ENCODE data around the gene TANGO6.

TANGO6 gene

DNA sequence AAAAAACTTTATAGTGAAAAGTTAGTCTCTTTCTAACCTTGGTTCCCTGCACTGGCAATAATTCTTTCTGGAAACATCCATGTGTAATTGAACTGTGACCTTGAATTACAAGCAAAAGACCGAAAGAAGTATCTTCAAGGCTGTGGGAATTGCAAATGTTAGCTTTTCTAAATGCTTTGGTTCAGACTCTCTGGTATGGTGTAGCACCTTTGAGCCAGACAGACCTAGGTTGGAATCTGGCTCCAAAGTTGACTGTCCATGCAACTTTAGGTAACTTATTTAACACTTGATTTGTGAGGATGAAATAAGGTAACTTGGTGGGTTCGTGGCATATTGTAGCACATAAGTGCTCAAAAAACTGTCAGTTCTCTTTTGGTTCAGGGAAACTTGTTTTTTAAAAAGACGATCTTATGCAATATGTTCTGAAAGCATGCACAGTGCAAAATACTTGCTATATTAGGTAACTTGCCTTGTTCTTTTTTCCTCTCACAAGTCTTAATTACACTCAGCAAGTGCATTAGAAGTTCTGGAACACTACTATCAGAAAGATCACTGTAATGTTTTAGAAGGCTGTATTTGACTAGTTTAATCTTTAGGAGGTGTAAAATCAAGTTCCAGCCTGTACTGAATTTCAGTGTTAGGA lies 46.3 kb downstream of the TANGO6 start:
- Histone ChIP-seq H3K9me3 (ENCODE audit: control insufficient read depth in 2 of 2, low read length in 2 of 2) (no peaks in the 10 kb centered on the region), H3K27ac (ENCODE audit: low read length) (no peak overlapping the region), H3K36me3 (ENCODE audit: control insufficient read depth in 2 of 2, insufficient read depth in 2 of 2, low read length in 2 of 2) (peaks cover 2 to 3% of the 10 kb centered on the region in 2 donors), H3K27me3 (ENCODE audit: control insufficient read depth in 1 of 2, insufficient read depth in 2 of 2, low read length in 2 of 2) (no peaks in the 10 kb centered on the region), H3K4me3 (ENCODE audit: low read length in 2 of 2) (no peak overlapping the region), H3K4me1 (ENCODE audit: control insufficient read depth, insufficient read depth, low read length) (no peaks in the 10 kb centered on the region), H3K9ac (ENCODE audit: low read length in 2 of 2) (no peak overlapping the region)

DNA sequence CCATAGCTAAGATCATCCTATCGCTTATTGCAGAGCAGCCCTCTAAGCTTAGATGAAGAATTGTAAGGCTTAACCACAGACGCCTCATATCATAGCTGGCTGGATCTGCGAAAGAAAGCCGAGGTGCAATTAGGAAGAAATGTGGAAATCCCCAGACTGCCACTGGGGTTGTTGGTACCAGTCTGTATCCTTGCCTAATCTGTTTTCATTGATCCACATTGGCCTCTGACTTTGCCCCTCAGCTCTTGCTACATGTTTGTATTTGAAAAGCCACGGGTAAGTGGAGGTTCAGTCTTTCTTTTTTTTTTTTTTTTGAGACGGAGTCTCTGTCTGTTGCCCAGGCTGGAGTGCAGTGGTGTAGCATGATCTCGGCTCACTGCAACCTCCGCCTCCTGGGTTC lies 48.9 kb downstream of the TANGO6 start:
- H3K4me3 ChIP-seq (ENCODE audit: low read length in 2 of 2), result no peak overlapping the region
- no peaks in the 10 kb centered on the region for H3K27me3 ChIP-seq (ENCODE audit: control insufficient read depth in 1 of 2, insufficient read depth in 2 of 2, low read length in 2 of 2)
- H3K36me3 ChIP-seq (ENCODE audit: control insufficient read depth in 2 of 2, insufficient read depth in 2 of 2, low read length in 2 of 2), result peaks cover 2 to 3% of the 10 kb centered on the region in 2 donors
- H3K27ac ChIP-seq (ENCODE audit: low read length), result no peak overlapping the region
- H3K9me3 ChIP-seq (ENCODE audit: control insufficient read depth in 2 of 2, low read length in 2 of 2), result no peaks in the 10 kb centered on the region
- no peaks in the 10 kb centered on the region for H3K4me1 ChIP-seq (ENCODE audit: control insufficient read depth, insufficient read depth, low read length)
- H3K9ac ChIP-seq (ENCODE audit: low read length in 2 of 2), result no peak overlapping the region

DNA sequence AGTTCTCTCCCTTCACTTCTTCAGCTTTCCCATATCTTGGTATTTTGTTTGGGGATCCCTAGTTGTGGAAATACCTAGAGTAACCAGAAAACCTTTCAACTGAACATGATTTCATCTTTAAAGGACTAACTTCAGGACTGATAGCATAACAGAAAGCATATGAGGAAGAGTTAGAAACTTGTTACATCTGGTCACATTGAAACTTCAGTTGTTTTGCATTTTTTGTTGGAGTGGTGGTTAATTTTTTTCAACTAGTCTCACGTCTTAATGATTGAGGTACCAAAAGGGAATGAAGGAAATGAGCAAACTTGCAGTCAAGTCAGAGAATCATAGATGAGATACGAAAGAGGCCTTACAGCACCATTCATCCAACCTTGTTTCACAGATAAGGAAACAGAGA lies 49.6 kb downstream of the TANGO6 start:
- Histone ChIP-seq H3K36me3 (ENCODE audit: control insufficient read depth in 2 of 2, insufficient read depth in 2 of 2, low read length in 2 of 2) (peaks cover 2 to 3% of the 10 kb centered on the region in 2 donors), H3K4me3 (ENCODE audit: low read length in 2 of 2) (no peak overlapping the region), H3K27ac (ENCODE audit: low read length) (no peak overlapping the region), H3K9me3 (ENCODE audit: control insufficient read depth in 2 of 2, low read length in 2 of 2) (no peaks in the 10 kb centered on the region), H3K27me3 (ENCODE audit: control insufficient read depth in 1 of 2, insufficient read depth in 2 of 2, low read length in 2 of 2) (no peaks in the 10 kb centered on the region), H3K9ac (ENCODE audit: low read length in 2 of 2) (no peak overlapping the region), H3K4me1 (ENCODE audit: control insufficient read depth, insufficient read depth, low read length) (no peaks in the 10 kb centered on the region)

DNA sequence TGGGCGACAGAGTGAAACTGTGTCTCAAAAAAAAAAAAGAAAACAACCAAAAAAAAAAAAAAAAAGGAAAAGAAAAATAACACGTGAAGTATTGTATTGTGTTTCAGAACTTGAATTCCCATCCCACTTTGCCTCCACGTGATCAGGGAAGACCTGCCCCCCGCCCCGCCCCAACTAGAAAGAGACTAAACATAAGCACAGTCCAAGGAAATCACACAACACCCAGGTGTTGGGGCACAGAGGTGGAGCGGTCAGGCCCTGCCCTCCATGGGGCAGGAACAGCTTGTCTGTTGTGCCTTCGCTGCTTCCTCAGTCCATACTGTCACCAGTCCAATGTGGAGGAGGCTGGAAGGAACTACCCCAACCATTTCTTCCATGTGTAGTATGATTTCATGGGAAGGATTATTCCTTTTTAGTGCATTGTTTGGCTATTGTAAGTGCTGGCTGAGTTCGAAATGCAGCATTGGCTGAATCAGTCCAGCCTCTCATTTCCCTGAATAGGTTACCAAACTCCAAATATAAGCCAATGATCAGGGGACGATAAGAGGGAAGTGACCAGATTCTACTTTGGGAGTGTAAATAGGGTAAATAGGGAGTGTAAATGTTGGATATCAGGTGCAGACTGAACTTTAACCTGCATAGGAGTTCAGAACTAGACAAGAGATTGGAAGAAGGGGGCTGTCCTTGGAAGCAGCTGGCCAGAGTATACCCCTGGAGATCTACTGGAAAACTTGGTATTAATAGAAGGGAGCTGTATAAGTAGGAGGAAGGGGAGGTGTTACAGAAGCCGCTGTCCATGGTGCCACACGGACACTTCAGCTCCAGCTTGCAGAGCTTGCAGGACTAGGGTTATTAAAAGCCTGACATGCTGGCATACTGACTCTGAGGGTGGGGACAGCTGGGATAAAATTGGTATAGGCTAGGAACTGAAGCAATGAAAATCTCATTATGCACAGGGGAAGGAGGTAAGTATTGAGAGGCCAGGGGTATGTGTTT lies 50.7 kb downstream of the TANGO6 start:
- H3K27ac ChIP-seq (ENCODE audit: low read length), result no peak overlapping the region
- peaks cover 2 to 3% of the 10 kb centered on the region in 2 donors for H3K36me3 ChIP-seq (ENCODE audit: control insufficient read depth in 2 of 2, insufficient read depth in 2 of 2, low read length in 2 of 2)
- H3K4me1 ChIP-seq (ENCODE audit: control insufficient read depth, insufficient read depth, low read length), result no peaks in the 10 kb centered on the region
- no peak overlapping the region for H3K9ac ChIP-seq (ENCODE audit: low read length in 2 of 2)
- H3K9me3 ChIP-seq (ENCODE audit: control insufficient read depth in 2 of 2, low read length in 2 of 2), result no peaks in the 10 kb centered on the region
- no peaks in the 10 kb centered on the region for H3K27me3 ChIP-seq (ENCODE audit: control insufficient read depth in 1 of 2, insufficient read depth in 2 of 2, low read length in 2 of 2)
- H3K4me3 ChIP-seq (ENCODE audit: low read length in 2 of 2), result no peak overlapping the region

DNA sequence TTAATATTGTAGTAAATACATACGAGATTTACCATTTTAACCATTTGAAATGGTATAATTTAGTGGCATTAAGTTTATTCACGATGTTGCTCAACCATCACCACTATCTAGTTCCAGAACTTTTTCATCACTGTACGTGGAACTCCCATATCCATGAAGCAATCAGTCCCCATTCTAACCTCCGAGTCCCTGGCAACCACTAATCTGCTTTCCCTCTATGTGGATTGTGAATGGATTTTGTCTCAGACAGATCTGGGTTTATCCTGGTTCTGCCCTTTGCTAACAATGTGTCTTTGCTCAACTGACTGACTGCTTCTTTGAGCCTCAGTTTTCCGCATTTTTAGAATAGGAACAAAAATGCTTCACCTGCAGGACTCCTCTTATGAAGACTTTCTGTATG lies 51.4 kb downstream of the TANGO6 start:
- Histone ChIP-seq H3K9me3 (ENCODE audit: control insufficient read depth in 2 of 2, low read length in 2 of 2) (no peaks in the 10 kb centered on the region), H3K36me3 (ENCODE audit: control insufficient read depth in 2 of 2, insufficient read depth in 2 of 2, low read length in 2 of 2) (peaks cover 0 to 3% of the 10 kb centered on the region in 2 donors), H3K27me3 (ENCODE audit: control insufficient read depth in 1 of 2, insufficient read depth in 2 of 2, low read length in 2 of 2) (no peaks in the 10 kb centered on the region), H3K27ac (ENCODE audit: low read length) (no peak overlapping the region), H3K9ac (ENCODE audit: low read length in 2 of 2) (no peak overlapping the region), H3K4me3 (ENCODE audit: low read length in 2 of 2) (no peak overlapping the region), H3K4me1 (ENCODE audit: control insufficient read depth, insufficient read depth, low read length) (no peaks in the 10 kb centered on the region)

DNA sequence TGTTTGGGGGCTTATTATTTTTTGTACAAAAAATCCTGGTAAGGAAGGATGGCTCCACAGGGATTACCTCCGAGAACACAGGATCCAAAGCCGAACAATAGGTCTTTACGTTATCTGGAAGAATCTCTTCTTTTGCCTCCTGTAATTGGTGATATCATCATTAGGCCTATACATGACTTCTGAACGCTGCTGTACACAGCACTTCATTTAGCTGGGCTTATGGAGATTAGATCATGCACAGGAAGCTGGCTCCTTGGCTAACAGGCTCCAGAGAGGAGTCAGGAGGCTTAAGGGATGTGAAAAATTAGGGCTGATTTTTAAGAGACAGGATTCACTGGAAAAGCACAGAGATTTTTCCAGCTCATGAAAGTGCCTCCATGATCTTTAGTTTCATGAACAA lies 54.7 kb downstream of the TANGO6 start:
- Histone ChIP-seq H3K4me3 (ENCODE audit: low read length in 2 of 2) (no peak overlapping the region), H3K9ac (ENCODE audit: low read length in 2 of 2) (no peak overlapping the region), H3K36me3 (ENCODE audit: control insufficient read depth in 2 of 2, insufficient read depth in 2 of 2, low read length in 2 of 2) (no peaks in the 10 kb centered on the region), H3K27me3 (ENCODE audit: control insufficient read depth in 1 of 2, insufficient read depth in 2 of 2, low read length in 2 of 2) (no peaks in the 10 kb centered on the region), H3K27ac (ENCODE audit: low read length) (no peak overlapping the region), H3K9me3 (ENCODE audit: control insufficient read depth in 2 of 2, low read length in 2 of 2) (no peaks in the 10 kb centered on the region), H3K4me1 (ENCODE audit: control insufficient read depth, insufficient read depth, low read length) (peaks cover 5% of the 10 kb centered on the region)

DNA sequence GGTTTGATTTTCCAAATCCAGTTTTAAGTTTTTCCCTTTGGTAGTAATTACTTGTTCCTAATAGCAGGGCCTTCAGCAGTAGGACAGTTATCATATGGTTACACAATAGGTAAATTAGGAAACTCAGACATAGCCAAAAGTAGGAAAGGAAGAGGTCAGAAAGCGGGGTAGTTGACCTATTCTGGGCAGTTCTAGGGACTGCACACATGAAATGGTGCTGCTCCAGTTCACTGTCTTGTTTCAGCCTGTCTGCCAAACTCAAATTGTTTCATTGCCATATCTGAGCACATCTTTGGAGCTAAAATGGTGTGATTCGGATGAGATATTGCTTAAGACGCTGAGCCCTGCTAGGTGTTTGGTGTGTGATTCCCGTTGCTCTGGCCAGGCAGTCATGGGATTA lies 56.7 kb downstream of the TANGO6 start:
- H3K9me3 ChIP-seq (ENCODE audit: control insufficient read depth in 2 of 2, low read length in 2 of 2), result no peaks in the 10 kb centered on the region
- no peak overlapping the region for H3K27ac ChIP-seq (ENCODE audit: low read length)

DNA sequence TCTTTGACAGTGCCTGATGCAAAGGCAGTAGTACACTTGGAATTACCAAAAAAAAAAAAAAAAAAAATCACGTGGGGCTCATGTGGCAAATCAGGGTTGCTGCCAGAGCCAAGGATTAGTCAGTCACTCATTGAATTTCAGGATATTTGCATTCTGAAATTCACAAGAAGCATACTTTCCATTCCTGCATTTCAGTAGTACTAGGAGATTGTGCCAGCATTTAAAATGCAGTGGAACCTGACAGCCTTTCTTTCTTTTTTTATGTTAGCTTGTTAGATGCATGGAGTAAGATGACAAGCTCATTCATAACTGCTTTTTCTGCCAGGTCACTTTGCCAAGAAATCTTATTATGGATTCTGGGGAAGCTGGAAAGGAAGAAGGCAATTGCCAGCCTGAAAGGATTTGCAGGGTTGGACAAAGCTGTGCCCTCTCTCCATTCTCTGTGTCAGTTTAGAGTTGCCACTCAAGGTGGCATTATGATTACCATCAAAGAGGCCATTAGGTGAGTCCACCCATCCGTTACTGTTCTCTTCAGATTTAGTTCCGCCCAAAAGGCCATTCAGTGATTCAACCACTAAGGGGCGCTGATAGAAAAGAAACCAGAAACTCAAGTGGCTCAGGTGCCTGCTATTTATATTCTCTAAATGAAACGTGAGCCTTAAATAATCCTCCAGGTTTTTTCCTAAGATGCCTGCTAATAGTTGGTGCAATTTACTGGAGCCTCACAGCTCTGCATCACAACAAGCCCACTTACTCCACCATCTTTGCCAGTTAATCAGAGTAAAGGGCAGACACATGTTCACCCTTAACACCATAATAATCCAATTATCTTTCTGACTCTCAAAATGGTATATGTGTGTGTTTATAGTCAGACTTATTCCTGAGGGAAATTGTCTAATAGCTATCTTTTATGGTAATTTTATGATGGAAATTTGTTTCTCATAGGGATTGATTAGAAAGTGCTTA lies 59.0 kb downstream of the TANGO6 start:
- H3K9me3 ChIP-seq (ENCODE audit: control insufficient read depth in 2 of 2, low read length in 2 of 2), result no peaks in the 10 kb centered on the region
- peak overlapping the region in 1 of 2 donors; percentile 13 for H3K9ac ChIP-seq (ENCODE audit: low read length in 2 of 2)
- H3K36me3 ChIP-seq (ENCODE audit: control insufficient read depth in 2 of 2, insufficient read depth in 2 of 2, low read length in 2 of 2), result no peaks in the 10 kb centered on the region
- H3K4me1 ChIP-seq (ENCODE audit: control insufficient read depth, insufficient read depth, low read length), result peaks cover 5% of the 10 kb centered on the region
- H3K4me3 ChIP-seq (ENCODE audit: low read length in 2 of 2), result no peak overlapping the region
- H3K27ac ChIP-seq (ENCODE audit: low read length), result no peak overlapping the region
- no peaks in the 10 kb centered on the region for H3K27me3 ChIP-seq (ENCODE audit: control insufficient read depth in 1 of 2, insufficient read depth in 2 of 2, low read length in 2 of 2)

More for the DNA sequence above, 56.7 kb downstream of the TANGO6 start:
- Histone ChIP-seq H3K36me3 (ENCODE audit: control insufficient read depth in 2 of 2, insufficient read depth in 2 of 2, low read length in 2 of 2) (no peaks in the 10 kb centered on the region), H3K27me3 (ENCODE audit: control insufficient read depth in 1 of 2, insufficient read depth in 2 of 2, low read length in 2 of 2) (no peaks in the 10 kb centered on the region), H3K4me3 (ENCODE audit: low read length in 2 of 2) (no peak overlapping the region), H3K9ac (ENCODE audit: low read length in 2 of 2) (no peak overlapping the region), H3K4me1 (ENCODE audit: control insufficient read depth, insufficient read depth, low read length) (peaks cover 5% of the 10 kb centered on the region)

DNA sequence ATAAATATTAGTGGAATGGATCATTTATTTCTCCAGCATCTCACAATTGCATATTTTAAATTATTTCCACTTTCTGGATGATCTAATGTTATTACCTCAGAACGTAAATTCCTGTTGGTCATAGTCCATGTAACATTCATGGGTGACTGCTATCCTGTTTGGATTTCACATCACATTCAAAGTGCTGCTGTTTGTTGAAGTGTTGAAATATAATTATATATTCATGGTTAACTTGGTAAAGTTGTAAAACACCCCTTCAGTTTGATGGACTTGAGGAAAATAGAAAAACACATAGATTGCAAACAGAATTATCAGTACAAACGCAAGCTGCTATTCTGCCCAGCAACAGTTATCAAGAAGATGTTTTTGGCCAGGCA lies 59.6 kb downstream of the TANGO6 start:
- Histone ChIP-seq H3K36me3 (ENCODE audit: control insufficient read depth in 2 of 2, insufficient read depth in 2 of 2, low read length in 2 of 2) (peaks cover 0 to 3% of the 10 kb centered on the region in 2 donors), H3K4me3 (ENCODE audit: low read length in 2 of 2) (no peak overlapping the region), H3K27me3 (ENCODE audit: control insufficient read depth in 1 of 2, insufficient read depth in 2 of 2, low read length in 2 of 2) (no peaks in the 10 kb centered on the region), H3K27ac (ENCODE audit: low read length) (no peak overlapping the region), H3K4me1 (ENCODE audit: control insufficient read depth, insufficient read depth, low read length) (peaks cover 5% of the 10 kb centered on the region), H3K9me3 (ENCODE audit: control insufficient read depth in 2 of 2, low read length in 2 of 2) (no peaks in the 10 kb centered on the region), H3K9ac (ENCODE audit: low read length in 2 of 2) (no peak overlapping the region)

DNA sequence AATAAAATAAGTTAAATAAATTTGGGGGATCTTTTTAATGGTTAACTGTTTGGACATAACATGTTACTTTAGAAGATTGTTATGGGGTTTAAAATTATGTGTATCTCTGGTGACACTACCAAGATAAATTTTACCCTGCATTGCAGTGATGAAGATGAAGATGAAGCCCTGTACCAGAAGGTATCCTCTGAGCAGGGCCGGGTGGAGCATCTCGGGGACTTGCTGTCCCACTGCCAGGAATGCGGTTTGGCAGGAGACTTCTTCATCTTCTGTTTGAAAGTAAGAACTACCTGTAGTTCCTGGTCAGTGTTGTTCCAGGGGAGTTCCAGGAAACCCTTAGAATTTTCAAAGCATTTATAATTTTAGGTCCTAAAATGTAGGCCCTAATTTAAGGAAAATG lies 64.0 kb downstream of the TANGO6 start:
- Histone ChIP-seq H3K9me3 (ENCODE audit: control insufficient read depth in 2 of 2, low read length in 2 of 2) (no peaks in the 10 kb centered on the region), H3K9ac (ENCODE audit: low read length in 2 of 2) (no peak overlapping the region), H3K27ac (ENCODE audit: low read length) (no peak overlapping the region), H3K36me3 (ENCODE audit: control insufficient read depth in 2 of 2, insufficient read depth in 2 of 2, low read length in 2 of 2) (peaks cover 3 to 10% of the 10 kb centered on the region in 2 donors), H3K27me3 (ENCODE audit: control insufficient read depth in 1 of 2, insufficient read depth in 2 of 2, low read length in 2 of 2) (no peaks in the 10 kb centered on the region), H3K4me1 (ENCODE audit: control insufficient read depth, insufficient read depth, low read length) (no peaks in the 10 kb centered on the region), H3K4me3 (ENCODE audit: low read length in 2 of 2) (no peak overlapping the region)
